Mesangial cell (primary cell): ENCODE measurements around the gene SPTLC2. TPM values are rescaled to one million over a fixed set of nuclear protein-coding genes. Genes with fewer than 3 reads are reported as not detected.

Experiments
- total RNA-seq: library from RNA; depleted of rRNA; stranded (reverse); fragments of >200 nt; gene quantifications from 2 replicates; pipeline ENCODE4 v1.2.3, GENCODE V29; 2015

The SPTLC2 gene, protein sequence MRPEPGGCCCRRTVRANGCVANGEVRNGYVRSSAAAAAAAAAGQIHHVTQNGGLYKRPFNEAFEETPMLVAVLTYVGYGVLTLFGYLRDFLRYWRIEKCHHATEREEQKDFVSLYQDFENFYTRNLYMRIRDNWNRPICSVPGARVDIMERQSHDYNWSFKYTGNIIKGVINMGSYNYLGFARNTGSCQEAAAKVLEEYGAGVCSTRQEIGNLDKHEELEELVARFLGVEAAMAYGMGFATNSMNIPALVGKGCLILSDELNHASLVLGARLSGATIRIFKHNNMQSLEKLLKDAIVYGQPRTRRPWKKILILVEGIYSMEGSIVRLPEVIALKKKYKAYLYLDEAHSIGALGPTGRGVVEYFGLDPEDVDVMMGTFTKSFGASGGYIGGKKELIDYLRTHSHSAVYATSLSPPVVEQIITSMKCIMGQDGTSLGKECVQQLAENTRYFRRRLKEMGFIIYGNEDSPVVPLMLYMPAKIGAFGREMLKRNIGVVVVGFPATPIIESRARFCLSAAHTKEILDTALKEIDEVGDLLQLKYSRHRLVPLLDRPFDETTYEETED
- total RNA-seq: 25.4 and 54.8 TPM in 2 replicates

GRCh38 chr14:77616454-77617229 is at the start of gene SPTLC2:
Gene SPTLC2 (minus strand): TSS chr14:77616637. CDS start chr14:77616579, 58 bp downstream.

DNA sequence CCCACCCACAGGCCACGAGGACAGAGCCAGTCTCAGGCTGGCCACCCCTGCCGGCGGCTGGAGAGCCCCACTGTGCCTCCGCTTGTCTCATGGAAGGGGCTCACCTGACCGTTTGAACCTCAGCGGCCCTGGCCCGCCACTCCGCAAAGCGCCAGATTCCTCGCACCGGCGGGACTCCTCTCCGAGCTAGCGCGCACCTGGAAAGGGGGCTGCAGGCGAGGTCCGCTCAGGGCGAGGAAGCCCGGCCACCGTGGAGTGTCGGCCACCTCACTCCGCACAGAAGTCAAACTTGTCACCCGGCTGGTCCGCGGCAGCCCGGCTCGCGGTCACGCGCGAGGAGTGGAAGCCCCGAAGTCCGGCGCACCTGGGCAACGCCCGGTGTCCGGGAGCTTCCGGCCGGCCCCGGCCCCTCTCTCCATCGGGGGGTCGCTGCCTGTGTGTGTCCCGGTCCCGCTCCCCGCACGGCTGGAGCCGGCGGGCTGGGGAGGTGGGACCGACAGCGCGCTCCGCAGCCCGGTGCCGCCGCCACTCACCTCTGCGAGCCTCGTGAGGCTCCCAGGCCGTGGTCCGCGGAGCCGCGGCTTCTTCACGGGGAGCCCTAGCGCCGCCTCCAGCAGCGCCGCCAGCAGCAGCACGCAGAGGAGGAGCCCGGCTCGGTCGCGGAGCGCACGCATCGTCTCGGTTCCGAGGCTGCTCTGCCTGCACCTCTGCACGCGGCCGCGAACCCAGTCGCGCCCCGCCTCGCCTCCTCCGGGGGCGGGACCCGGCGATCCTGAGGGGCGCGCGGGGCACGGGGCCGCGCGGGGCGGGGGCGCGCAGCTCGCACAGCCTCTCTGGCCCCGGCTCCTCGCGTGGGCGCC is 118.1 kb downstream of the SPTLC2 start, which contains the start of gene ISM2:
Gene ISM2, minus strand, starts transcription at position 697 of the 860 bp plus-strand sequence. Its CDS starts 23 bp downstream, at position 674.

GRCh38 chr14:77457522-77458248 is 158.8 kb downstream of the SPTLC2 start, which contains the start of the genes AHSA1 and VIPAS39:
Gene AHSA1 (plus strand): TSS chr14:77458093. CDS start chr14:77458190, 97 bp downstream.
Gene VIPAS39 (minus strand): TSS chr14:77457601. CDS start chr14:77454102, 3,499 bp downstream.

Other genes starting within 250 kb of the SPTLC2 start
- gene TMED8, start 239.5 kb downstream of the SPTLC2 start, total RNA-seq: 7.1 and 8.8 TPM in 2 replicates
- gene SAMD15, start 239.3 kb downstream of the SPTLC2 start, total RNA-seq: 0.51 and 2.0 TPM in 2 replicates
- gene NOXRED1, start 193.1 kb downstream of the SPTLC2 start, total RNA-seq: 0.25 TPM in 1 of 2 replicates, not detected in the other
- gene VIPAS39, start 159.0 kb downstream of the SPTLC2 start, total RNA-seq: 16.2 and 17.1 TPM in 2 replicates
- 63.1 and 149 TPM in 2 replicates for gene AHSA1, start 158.5 kb downstream of the SPTLC2 start, total RNA-seq
- under 0.01 and 2.5 TPM in 2 replicates for gene ISM2, start 117.8 kb downstream of the SPTLC2 start, total RNA-seq
- gene ALKBH1, start 91.4 kb upstream of the SPTLC2 start, total RNA-seq: 8.8 and 9.6 TPM in 2 replicates
- gene SLIRP, start 91.5 kb upstream of the SPTLC2 start, total RNA-seq: 94.4 and 230 TPM in 2 replicates
- 18.6 and 27.5 TPM in 2 replicates for gene SNW1, start 144.5 kb upstream of the SPTLC2 start, total RNA-seq
- gene ADCK1, start 183.5 kb upstream of the SPTLC2 start, total RNA-seq: 4.1 and 8.5 TPM in 2 replicates